Spleen (tissue), 7 donors: Measurements from ENCODE around the gene RDH8.

Experiments
- POLR2A ChIP-seq, 3 donors: fragments of 450-650 bp; IDR thresholded peaks; one replicate each; pipeline ENCODE4 v1.5.1; 2017; ENCODE audit warnings: antibody characterized with exemption in 3 of 3, mild to moderate bottlenecking in 1 of 3
- TF ChIP-seq, protein P1 (sequence below), 11 experiments: fragments of 200-600 bp in 7 of 11; fragments of 450-650 bp in 4 of 11; sonication (generic) in 4 of 11; IDR thresholded peaks in 8 of 11; conservative IDR thresholded peaks in 3 of 11; 1 replicate in 7 of 11; 2 replicates in 4 of 11; pipeline versions ENCODE4 v1.4.0 to v1.8.0; 2016 to 2021; ENCODE audit warnings: antibody characterized with exemption in 11 of 11, inconsistent platforms in 4 of 11, mild to moderate bottlenecking in 1 of 11
- donor health status: DM: no; HTN: no; CAD: no; lungs with moderate emphysema.
- donor health status: DM: no; HTN: no; CAD: no.
- donor health status: DM: no; HTN: no; CAD: no.

- TF ChIP-seq, protein P1, sequence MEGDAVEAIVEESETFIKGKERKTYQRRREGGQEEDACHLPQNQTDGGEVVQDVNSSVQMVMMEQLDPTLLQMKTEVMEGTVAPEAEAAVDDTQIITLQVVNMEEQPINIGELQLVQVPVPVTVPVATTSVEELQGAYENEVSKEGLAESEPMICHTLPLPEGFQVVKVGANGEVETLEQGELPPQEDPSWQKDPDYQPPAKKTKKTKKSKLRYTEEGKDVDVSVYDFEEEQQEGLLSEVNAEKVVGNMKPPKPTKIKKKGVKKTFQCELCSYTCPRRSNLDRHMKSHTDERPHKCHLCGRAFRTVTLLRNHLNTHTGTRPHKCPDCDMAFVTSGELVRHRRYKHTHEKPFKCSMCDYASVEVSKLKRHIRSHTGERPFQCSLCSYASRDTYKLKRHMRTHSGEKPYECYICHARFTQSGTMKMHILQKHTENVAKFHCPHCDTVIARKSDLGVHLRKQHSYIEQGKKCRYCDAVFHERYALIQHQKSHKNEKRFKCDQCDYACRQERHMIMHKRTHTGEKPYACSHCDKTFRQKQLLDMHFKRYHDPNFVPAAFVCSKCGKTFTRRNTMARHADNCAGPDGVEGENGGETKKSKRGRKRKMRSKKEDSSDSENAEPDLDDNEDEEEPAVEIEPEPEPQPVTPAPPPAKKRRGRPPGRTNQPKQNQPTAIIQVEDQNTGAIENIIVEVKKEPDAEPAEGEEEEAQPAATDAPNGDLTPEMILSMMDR (IDR thresholded peaks at IDR 0.05 in 8 of 11, conservative IDR thresholded peaks at IDR 0.05 in 3 of 11), result peak in 10 of 11 experiments; percentile 28 to 72 (median 48)
- TF ChIP-seq POLR2A (IDR thresholded peaks at IDR 0.05), result no peak
These were observed 13.0 kb upstream of the RDH8 start for GRCh38 chr19:10000171-10000826.
